Activated T-helper 1 cell treated with anti-CD3 and anti-CD28 coated beads, Interleukin-2, amount 50 U/mL, for 16 hours (primary cell): ENCODE measurements around the gene TEAD1.

ENCODE experiments used
- DNase-seq, 2 donors: peaks; one replicate each; pipeline ENCODE4 v3.0.0-alpha.2; 2020; ENCODE audit warnings: low read depth in 1 of 2, low spot score in 1 of 2

The TEAD1 gene

DNA sequence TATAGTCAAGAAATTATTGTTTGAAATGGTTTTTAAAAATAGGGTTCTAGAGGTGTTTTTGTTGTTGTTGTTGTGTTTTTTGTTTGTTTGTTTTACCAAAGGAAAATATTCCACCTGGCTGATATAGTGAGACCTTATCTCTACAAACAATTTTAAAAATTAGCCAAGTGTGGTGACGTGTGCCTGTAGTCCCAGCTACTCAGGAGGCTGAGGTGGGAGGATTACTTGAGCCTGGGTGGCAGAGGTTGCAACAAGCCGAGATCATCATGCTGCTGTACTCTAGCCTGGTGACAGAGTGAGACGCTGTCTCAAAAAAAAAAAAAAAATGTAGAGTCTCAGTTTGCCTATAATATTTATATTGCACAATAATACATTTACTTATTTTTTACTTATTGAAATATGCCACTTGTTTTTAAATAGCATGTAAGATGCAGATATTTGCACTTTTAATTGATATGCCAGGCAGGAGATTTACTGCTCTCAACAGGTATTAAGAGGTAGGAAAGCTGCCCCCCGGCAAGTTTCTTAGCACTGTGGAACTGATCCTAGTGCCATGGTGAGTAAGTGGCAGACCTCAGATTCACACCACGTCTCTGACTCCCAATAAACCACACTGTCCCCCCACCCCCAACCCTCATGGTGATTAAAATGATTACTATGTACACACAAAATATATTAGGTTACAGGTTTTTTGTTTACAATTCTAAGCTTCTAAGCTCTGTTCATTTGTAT is 157.4 kb downstream of the TEAD1 start:
- no peak for DNase-seq

- no peak for DNase-seq
Measured at GRCh38 chr11:12832480-12833224, 158.4 kb downstream of the TEAD1 start.

- DNase-seq: no peak
Measured at GRCh38 chr11:12834166-12834565, 159.9 kb downstream of the TEAD1 start.

DNA sequence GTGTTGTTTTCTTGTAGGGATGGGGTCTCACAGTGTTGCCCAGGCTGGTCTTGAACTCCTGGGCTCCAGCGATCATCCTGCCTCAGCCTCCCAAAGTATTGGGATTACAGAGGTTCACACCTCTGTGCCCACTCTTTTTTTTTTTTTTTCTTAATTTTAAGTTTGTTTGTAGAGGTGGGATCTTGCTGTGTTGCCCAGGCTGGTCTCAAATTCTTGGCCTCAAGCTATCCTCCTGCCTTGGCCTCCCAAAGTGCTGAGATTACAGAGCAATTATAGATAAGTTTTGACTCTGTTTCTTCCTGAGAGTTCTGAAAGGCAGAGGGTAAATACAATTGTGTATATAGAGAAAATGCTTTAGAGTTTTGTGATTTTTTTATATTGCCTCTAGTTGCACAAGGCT is 160.4 kb downstream of the TEAD1 start:
- no peak for DNase-seq

- DNase-seq: no peak
Measured at GRCh38 chr11:12835286-12835685, 161.1 kb downstream of the TEAD1 start.

- no peak for DNase-seq
Measured at GRCh38 chr11:12838463-12839123, 164.4 kb downstream of the TEAD1 start.

- no peak for DNase-seq
Measured at GRCh38 chr11:12840871-12841660, 166.8 kb downstream of the TEAD1 start.

GRCh38 chr11:12841946-12842630 is 167.9 kb downstream of the TEAD1 start:
- no peak for DNase-seq

DNA sequence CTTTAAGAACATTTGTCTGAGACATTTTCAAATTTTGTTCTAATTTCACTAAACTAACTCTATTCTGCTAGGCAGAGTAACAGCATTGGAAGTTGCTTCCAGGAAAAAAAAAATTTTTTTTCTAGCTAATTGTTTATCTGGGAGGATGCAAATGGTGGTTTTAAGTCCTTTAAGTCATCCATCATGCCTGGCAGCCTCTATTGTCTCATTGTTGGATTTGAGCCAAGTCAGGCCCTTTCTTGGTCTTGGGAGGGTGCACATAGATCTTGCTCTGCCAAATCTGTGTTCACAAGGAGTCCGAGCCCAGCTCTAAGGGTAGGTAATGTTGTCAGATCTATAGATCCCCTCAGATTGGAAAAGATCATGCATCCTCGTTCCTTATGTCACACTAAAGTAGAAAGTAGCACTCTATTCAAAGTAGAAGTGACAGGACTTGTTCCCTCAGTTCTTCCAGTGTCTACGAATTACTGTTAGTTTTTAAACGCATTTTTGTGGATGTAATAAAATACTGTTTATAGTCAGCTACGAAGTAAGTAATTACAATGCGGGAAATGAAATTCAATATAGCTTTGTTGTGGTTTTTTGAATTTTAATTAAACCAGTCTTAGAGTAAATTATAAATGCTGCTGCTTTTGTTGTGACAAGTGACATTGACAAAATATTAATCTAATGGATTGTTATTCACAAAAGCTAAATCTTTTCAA is 168.9 kb downstream of the TEAD1 start:
- no peak for DNase-seq

GRCh38 chr11:12845163-12845562 is 170.9 kb downstream of the TEAD1 start:
- no peak for DNase-seq

GRCh38 chr11:12845739-12846358 is 171.6 kb downstream of the TEAD1 start:
- DNase-seq: no peak

- DNase-seq: no peak
Measured at GRCh38 chr11:12846786-12847615, 172.8 kb downstream of the TEAD1 start.

GRCh38 chr11:12848413-12848812 is 174.2 kb downstream of the TEAD1 start:
- no peak for DNase-seq

GRCh38 chr11:12853325-12853651 is 179.1 kb downstream of the TEAD1 start:
- no peak for DNase-seq

DNA sequence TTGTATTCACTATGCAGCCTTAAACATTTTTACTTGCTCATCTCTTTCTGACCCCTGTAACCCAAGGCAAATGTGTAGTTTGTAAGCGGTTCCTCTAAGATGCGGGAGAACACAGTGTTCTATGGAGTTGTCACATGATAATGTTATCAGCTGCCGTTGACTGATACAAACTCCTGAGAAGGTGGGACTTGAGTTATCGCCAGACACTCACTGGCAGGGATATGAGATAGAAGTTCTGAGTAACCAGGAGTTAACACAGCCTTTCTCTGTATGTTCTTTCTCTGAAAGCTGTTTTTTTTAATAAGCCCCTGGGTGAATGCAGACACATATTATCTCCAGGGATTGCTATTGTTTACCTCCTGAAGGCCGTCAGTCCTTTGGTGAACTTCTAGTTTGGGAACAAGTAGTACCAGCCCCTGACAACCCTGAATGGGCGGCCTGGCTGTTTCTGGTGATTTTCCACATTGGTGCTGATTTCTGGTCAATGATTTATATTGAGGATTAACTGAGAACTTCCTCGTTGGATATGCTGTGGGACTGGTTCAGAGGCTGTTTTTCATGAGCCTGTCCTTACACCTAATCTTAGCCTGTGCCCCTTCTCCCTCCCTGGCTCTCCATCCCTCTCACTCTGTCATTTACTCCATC is 179.6 kb downstream of the TEAD1 start:
- no peak for DNase-seq

DNA sequence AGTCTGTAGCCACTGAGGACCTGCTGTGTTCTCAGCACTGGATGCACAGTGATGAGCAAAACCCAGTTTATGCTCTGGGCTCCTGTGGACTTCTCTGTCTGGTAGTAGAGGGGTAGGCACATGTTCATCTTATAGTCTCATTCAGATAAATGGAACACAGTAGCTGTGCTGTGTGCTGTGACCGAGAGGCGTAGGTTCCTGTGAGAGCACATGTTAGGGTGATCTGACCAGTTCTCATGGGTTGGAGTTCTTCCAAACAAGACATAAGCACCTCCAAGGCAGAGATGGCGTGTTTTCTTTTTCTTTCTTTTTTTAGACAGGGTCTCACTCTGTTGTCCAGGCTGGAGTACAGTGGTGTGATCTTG is 180.1 kb downstream of the TEAD1 start:
- no peak for DNase-seq

GRCh38 chr11:12854829-12855228 is 180.6 kb downstream of the TEAD1 start:
- no peak for DNase-seq

DNA sequence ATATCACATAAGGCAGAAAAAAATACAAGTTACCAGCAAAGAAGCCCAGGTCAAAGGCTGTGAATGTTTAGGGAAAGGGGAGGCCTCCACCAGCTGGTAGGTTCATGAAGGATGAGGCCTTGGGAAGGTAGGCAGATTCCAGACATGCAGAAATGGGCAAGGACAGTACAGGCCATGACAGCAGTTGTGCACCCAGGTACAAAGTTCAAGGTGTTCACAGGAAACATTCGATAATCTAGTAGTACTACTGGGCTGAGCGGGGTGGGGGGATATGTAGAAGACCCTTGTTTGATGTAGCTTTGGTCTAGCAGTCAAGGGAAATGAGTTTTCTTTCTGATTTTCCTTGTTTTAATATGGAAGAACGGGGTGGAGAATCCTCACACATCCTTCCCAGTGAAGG is 182.1 kb downstream of the TEAD1 start:
- DNase-seq: no peak

DNA sequence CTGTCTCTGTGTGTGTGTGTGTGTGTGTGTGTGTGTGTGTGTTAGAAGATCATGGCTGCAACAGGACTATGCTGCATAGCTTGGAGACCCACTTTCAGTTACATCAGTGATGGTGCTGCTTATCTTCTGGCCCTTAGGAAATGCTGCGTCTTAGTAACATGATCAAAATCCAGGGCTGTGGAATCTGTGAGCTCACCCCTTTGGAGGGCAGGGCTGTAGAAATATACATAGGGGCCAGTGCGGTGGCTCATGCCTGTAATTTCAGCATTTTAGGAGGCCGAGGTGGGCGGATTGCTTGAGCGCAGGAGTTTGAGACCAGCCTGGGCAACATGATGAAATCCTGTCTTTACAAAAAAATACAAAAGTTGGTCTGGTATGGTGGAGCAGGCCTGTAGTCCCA is 183.4 kb downstream of the TEAD1 start:
- no peak for DNase-seq
